Measurements from ENCODE around the gene AGFG1. TPM values are rescaled to one million over a fixed set of nuclear protein-coding genes. Genes with fewer than 3 reads are reported as not detected.

The AGFG1 gene
- total and polyA plus RNA-seq, 2 experiments from 2014 or later: 34.0 to 39.0 TPM

- no peak for TF ChIP-seq CTCF (IDR thresholded peaks at IDR 0.05; ENCODE audit: low read depth, low read length)
Observed at GRCh38 chr2:227507963-227508362, 36.0 kb downstream of the AGFG1 start.

GRCh38 chr2:227509076-227509475 lies 37.1 kb downstream of the AGFG1 start:
- peaks cover 41% of the 10 kb centered on the region for H3K4me1 ChIP-seq (ENCODE audit: low read depth)
- no peak overlapping the region for H3K27ac ChIP-seq
- H3K36me3 ChIP-seq: no peaks in the 10 kb centered on the region
- no peaks in the 10 kb centered on the region for H3K27me3 ChIP-seq
- H3K9me3 ChIP-seq (ENCODE audit: low read depth): no peaks in the 10 kb centered on the region
- no peak for DNase-seq (ENCODE audit: low read depth in 1 of 2, low spot score in 1 of 2)
- TF ChIP-seq CTCF (IDR thresholded peaks at IDR 0.05; ENCODE audit: low read depth, low read length): no peak
- H3K4me3 ChIP-seq: no peak overlapping the region

More at GRCh38 chr2:227507963-227508362, 36.0 kb downstream of the AGFG1 start:
- no peak for DNase-seq (ENCODE audit: low read depth in 1 of 2, low spot score in 1 of 2)
- H3K4me1 ChIP-seq (ENCODE audit: low read depth): peaks cover 34% of the 10 kb centered on the region
- H3K27me3 ChIP-seq: no peaks in the 10 kb centered on the region
- peak overlapping the region; percentile 14 for H3K27ac ChIP-seq
- no peaks in the 10 kb centered on the region for H3K9me3 ChIP-seq (ENCODE audit: low read depth)
- H3K4me3 ChIP-seq: no peak overlapping the region
- no peaks in the 10 kb centered on the region for H3K36me3 ChIP-seq

GRCh38 chr2:227509824-227510619 lies 38.1 kb downstream of the AGFG1 start:
- H3K4me1 ChIP-seq (ENCODE audit: low read depth): peaks cover 41% of the 10 kb centered on the region
- peak in 1 of 2 donors; percentile 29 for DNase-seq (ENCODE audit: low read depth in 1 of 2, low spot score in 1 of 2)
- no peaks in the 10 kb centered on the region for H3K9me3 ChIP-seq (ENCODE audit: low read depth)
- H3K27me3 ChIP-seq: no peaks in the 10 kb centered on the region
- peak overlapping the region; percentile 32 for H3K27ac ChIP-seq
- no peak overlapping the region for H3K4me3 ChIP-seq
- no peaks in the 10 kb centered on the region for H3K36me3 ChIP-seq
- TF ChIP-seq CTCF (IDR thresholded peaks at IDR 0.05; ENCODE audit: low read depth, low read length): no peak

GRCh38 chr2:227510620-227510958 lies 38.6 kb downstream of the AGFG1 start:
- Histone ChIP-seq H3K9me3 (ENCODE audit: low read depth) (no peaks in the 10 kb centered on the region), H3K27ac (peak overlapping the region; percentile 32), H3K27me3 (no peaks in the 10 kb centered on the region), H3K36me3 (no peaks in the 10 kb centered on the region), H3K4me3 (no peak overlapping the region), H3K4me1 (ENCODE audit: low read depth) (peaks cover 41% of the 10 kb centered on the region)
- TF ChIP-seq CTCF (IDR thresholded peaks at IDR 0.05; ENCODE audit: low read depth, low read length): no peak
- DNase-seq (ENCODE audit: low read depth in 1 of 2, low spot score in 1 of 2): no peak

GRCh38 chr2:227511239-227511930 lies 39.4 kb downstream of the AGFG1 start:
- H3K27me3 ChIP-seq: no peaks in the 10 kb centered on the region
- no peak for TF ChIP-seq CTCF (IDR thresholded peaks at IDR 0.05; ENCODE audit: low read depth, low read length)
- DNase-seq (ENCODE audit: low read depth in 1 of 2, low spot score in 1 of 2): no peak
- H3K27ac ChIP-seq: peak overlapping the region; percentile 48
- no peaks in the 10 kb centered on the region for H3K9me3 ChIP-seq (ENCODE audit: low read depth)
- no peaks in the 10 kb centered on the region for H3K36me3 ChIP-seq
- H3K4me3 ChIP-seq: no peak overlapping the region
- peaks cover 47% of the 10 kb centered on the region for H3K4me1 ChIP-seq (ENCODE audit: low read depth)
